ENCODE data around the gene AXIN1. TPM values are rescaled to one million over a fixed set of nuclear protein-coding genes. Genes with fewer than 3 reads are reported as not detected.

AXIN1 gene
- total RNA-seq, 1 donor from 2014 or later: 19.6 TPM

- Histone ChIP-seq H3F3A (ENCODE audit: low read depth) (no peaks in the 10 kb centered on the region), H2AFZ (replicated peaks) (no peak overlapping the region), H3K4me2 (no peak overlapping the region), H4K20me1 (ENCODE audit: low read depth) (no peaks in the 10 kb centered on the region), H3K4me3 (no peak overlapping the region), H3K36me3 (no peaks in the 10 kb centered on the region), H3K4me1 (no peaks in the 10 kb centered on the region), H3K79me2 (ENCODE audit: low read depth) (no peaks in the 10 kb centered on the region), H3K9me3 (ENCODE audit: low read depth) (no peaks in the 10 kb centered on the region), H3K27ac (no peak overlapping the region), H3K9ac (no peak overlapping the region), H3K27me3 (no peaks in the 10 kb centered on the region)
- TF ChIP-seq EZH2 (IDR thresholded peaks at IDR 0.05): no peak
- TF ChIP-seq EZH2phosphoT487 (IDR thresholded peaks at IDR 0.05): no peak
- no peak for TF ChIP-seq CTCF (IDR thresholded peaks at IDR 0.05)
- no peak overlapping the region for H3K4me3 Mint-ChIP-seq
- no peaks in the 10 kb centered on the region for H3K9me3 Mint-ChIP-seq
- H3K27ac Mint-ChIP-seq: no peak overlapping the region
- H3K36me3 Mint-ChIP-seq: peaks cover 3% of the 10 kb centered on the region
- peaks cover 2% of the 10 kb centered on the region for H3K27me3 Mint-ChIP-seq (ENCODE audit: insufficient read depth, low read depth)
- DNase-seq (ENCODE audit: low spot score): no peak
- no peaks in the 10 kb centered on the region for H3K4me1 Mint-ChIP-seq
Observed at GRCh38 chr16:296806-297510, 55.6 kb downstream of the AXIN1 start.

- H3K79me2 ChIP-seq (ENCODE audit: low read depth): no peaks in the 10 kb centered on the region
- H3K27ac Mint-ChIP-seq: no peak overlapping the region
- TF ChIP-seq EZH2 (IDR thresholded peaks at IDR 0.05): no peak
- TF ChIP-seq EZH2phosphoT487 (IDR thresholded peaks at IDR 0.05): no peak
- no peak for TF ChIP-seq CTCF (IDR thresholded peaks at IDR 0.05)
- H3K9ac ChIP-seq: no peak overlapping the region
- H3K9me3 ChIP-seq (ENCODE audit: low read depth): no peaks in the 10 kb centered on the region
- no peaks in the 10 kb centered on the region for H4K20me1 ChIP-seq (ENCODE audit: low read depth)
- no peaks in the 10 kb centered on the region for H3F3A ChIP-seq (ENCODE audit: low read depth)
- no peaks in the 10 kb centered on the region for H3K36me3 ChIP-seq
- no peak overlapping the region for H3K27ac ChIP-seq
- peaks cover 2% of the 10 kb centered on the region for H3K27me3 Mint-ChIP-seq (ENCODE audit: insufficient read depth, low read depth)
- H3K9me3 Mint-ChIP-seq: no peaks in the 10 kb centered on the region
- H3K4me3 ChIP-seq: no peak overlapping the region
- no peak overlapping the region for H3K4me2 ChIP-seq
- H2AFZ ChIP-seq (replicated peaks): no peak overlapping the region
- H3K27me3 ChIP-seq: no peaks in the 10 kb centered on the region
- DNase-seq (ENCODE audit: low spot score): no peak
- H3K36me3 Mint-ChIP-seq: peaks cover 4% of the 10 kb centered on the region
- no peaks in the 10 kb centered on the region for H3K4me1 ChIP-seq
- no peak overlapping the region for H3K4me3 Mint-ChIP-seq
- H3K4me1 Mint-ChIP-seq: no peaks in the 10 kb centered on the region
Observed at GRCh38 chr16:296276-296675, 56.2 kb downstream of the AXIN1 start.

- no peak overlapping the region for H3K4me2 ChIP-seq
- Mint-ChIP-seq H3K4me1 (no peaks in the 10 kb centered on the region), H3K4me3 (no peak overlapping the region), H3K9me3 (no peaks in the 10 kb centered on the region), H3K36me3 (peaks cover 4% of the 10 kb centered on the region), H3K27ac (no peak overlapping the region), H3K27me3 (ENCODE audit: insufficient read depth, low read depth) (peaks cover 2% of the 10 kb centered on the region)
- no peak overlapping the region for H3K9ac ChIP-seq
- no peak overlapping the region for H2AFZ ChIP-seq (replicated peaks)
- no peak for DNase-seq (ENCODE audit: low spot score)
- H3K36me3 ChIP-seq: no peaks in the 10 kb centered on the region
- no peaks in the 10 kb centered on the region for H3K9me3 ChIP-seq (ENCODE audit: low read depth)
- H3K4me3 ChIP-seq: no peak overlapping the region
- no peaks in the 10 kb centered on the region for H3K4me1 ChIP-seq
- H3F3A ChIP-seq (ENCODE audit: low read depth): no peaks in the 10 kb centered on the region
- TF ChIP-seq CTCF (IDR thresholded peaks at IDR 0.05) (no peak), EZH2phosphoT487 (IDR thresholded peaks at IDR 0.05) (no peak), EZH2 (IDR thresholded peaks at IDR 0.05) (no peak)
- no peaks in the 10 kb centered on the region for H3K79me2 ChIP-seq (ENCODE audit: low read depth)
- H3K27ac ChIP-seq: no peak overlapping the region
- H3K27me3 ChIP-seq: no peaks in the 10 kb centered on the region
- no peaks in the 10 kb centered on the region for H4K20me1 ChIP-seq (ENCODE audit: low read depth)
Observed at GRCh38 chr16:293043-293775, 59.3 kb downstream of the AXIN1 start.

Data from neural progenitor cell (in vitro differentiated cells).